Brain pericyte (primary cell): Measurements from ENCODE around the gene STRA8.
A peak's percentile ranks its signal among the peaks of the same experiment; 100 is the strongest.

Experiments used
- DNase-seq: peaks from one replicate; pipeline ENCODE4 v3.0.0-alpha.2; 2012; ENCODE audit warnings: low read depth, low spot score

Gene STRA8

GRCh38 chr7:135263321-135263970, 29.8 kb downstream of the STRA8 start:
- no peak for DNase-seq

- DNase-seq: no peak
Observed at GRCh38 chr7:135265637-135266036, 32.0 kb downstream of the STRA8 start.

- DNase-seq: no peak
Observed at GRCh38 chr7:135269921-135270320, 36.3 kb downstream of the STRA8 start.

GRCh38 chr7:135270577-135271254, 37.1 kb downstream of the STRA8 start:
- DNase-seq: no peak

- no peak for DNase-seq
Observed at GRCh38 chr7:135271255-135271615, 37.6 kb downstream of the STRA8 start.

- no peak for DNase-seq
Observed at GRCh38 chr7:135272303-135272702, 38.7 kb downstream of the STRA8 start.

- no peak for DNase-seq
Observed at GRCh38 chr7:135273581-135273980, 39.9 kb downstream of the STRA8 start.

- DNase-seq: no peak
Observed at GRCh38 chr7:135274495-135275268, 41.0 kb downstream of the STRA8 start.

GRCh38 chr7:135275971-135276580, 42.4 kb downstream of the STRA8 start:
- no peak for DNase-seq

GRCh38 chr7:135277161-135277560, 43.5 kb downstream of the STRA8 start:
- DNase-seq: no peak

GRCh38 chr7:135281363-135281949, 47.8 kb downstream of the STRA8 start:
- no peak for DNase-seq

GRCh38 chr7:135282561-135283254, 49.1 kb downstream of the STRA8 start:
- DNase-seq: peak; percentile 76

GRCh38 chr7:135283959-135284638, 50.5 kb downstream of the STRA8 start:
- no peak for DNase-seq

GRCh38 chr7:135285547-135286233, 52.1 kb downstream of the STRA8 start:
- DNase-seq: no peak

- no peak for DNase-seq
Observed at GRCh38 chr7:135286876-135287275, 53.2 kb downstream of the STRA8 start.

- DNase-seq: no peak
Observed at GRCh38 chr7:135290594-135290993, 57.0 kb downstream of the STRA8 start.

- no peak for DNase-seq
Observed at GRCh38 chr7:135291809-135292253, 58.2 kb downstream of the STRA8 start.

GRCh38 chr7:135299235-135299634, 65.6 kb downstream of the STRA8 start:
- DNase-seq: no peak

GRCh38 chr7:135300913-135301765, 67.5 kb downstream of the STRA8 start:
- no peak for DNase-seq
